OCI-LY3 (cell line): ENCODE results near the gene DNAL1.
"Not testable (repeated sequence)": the region's sequence is repeated elsewhere in the genome, so short reads cannot be mapped to it uniquely, and the experiment has no call there.

ENCODE experiments used
- H2AFZ ChIP-seq: fragments of 200-600, 300-600 bp; shearing (Covaris generic); 2 replicates; pipeline ENCODE4 v1.6.0; 2014; ENCODE audit warnings: antibody characterized with exemption, low read depth, low read length
- H3K27ac ChIP-seq: fragments of 200-600, 300-600 bp; sonication (generic); 2 replicates; pipeline ENCODE4 v1.5.1; 2014; ENCODE audit warnings: mild to moderate bottlenecking, low read length, moderate library complexity, mixed read lengths
- H3K27me3 ChIP-seq: fragments of 200-600, 300-600 bp; sonication (generic); 2 replicates; pipeline ENCODE4 v1.6.1; 2014; ENCODE audit warnings: low read depth, low read length, mixed read lengths
- H3K36me3 ChIP-seq: fragments of 200-600, 300-600 bp; sonication (generic); replicated peaks from 2 replicates; pipeline ENCODE3; 2014; ENCODE audit warnings: low read depth, low read length, mixed read lengths
- H3K4me1 ChIP-seq: fragments of 300-600, 200-600 bp; sonication (generic); 2 replicates; pipeline ENCODE4 v1.6.1; 2014; ENCODE audit warnings: low read length, mixed read lengths
- H3K4me2 ChIP-seq: fragments of 200-600, 300-600 bp; sonication (generic); 2 replicates; pipeline ENCODE4 v1.6.1; 2014; ENCODE audit warnings: low read length, mixed read lengths
- H3K4me3 ChIP-seq: fragments of 300-600, 200-600 bp; sonication (generic); 2 replicates; pipeline ENCODE4 v1.5.1; 2014; ENCODE audit warnings: antibody characterized with exemption, mild to moderate bottlenecking, low read length, moderate library complexity
- H3K79me2 ChIP-seq: fragments of 300-600, 200-600 bp; shearing (Covaris generic); 2 replicates; pipeline ENCODE4 v1.6.1; 2014; ENCODE audit warnings: mild to moderate bottlenecking, low read length, mixed read lengths
- H3K9ac ChIP-seq: fragments of 300-600, 200-600 bp; shearing (Covaris generic); 2 replicates; pipeline ENCODE4 v1.6.0; 2014; ENCODE audit warnings: mild to moderate bottlenecking, low read length, moderate library complexity
- H3K9me3 ChIP-seq: fragments of 200-600, 300-600 bp; shearing (Covaris generic); 2 replicates; pipeline ENCODE4 v1.6.1; 2014; ENCODE audit warnings: low read length, mixed read lengths; ENCODE audit not compliant: insufficient read depth
- H4K20me1 ChIP-seq: fragments of 200-600, 300-600 bp; sonication (generic); 2 replicates; pipeline ENCODE4 v1.6.1; 2016; ENCODE audit warnings: low read length, mixed read lengths; ENCODE audit not compliant: insufficient read depth
- CTCF ChIP-seq: fragments of 200-600, 300-600 bp; sonication (generic); IDR thresholded peaks from 2 replicates; pipeline ENCODE4 v1.5.1; 2014; ENCODE audit warnings: antibody characterized with exemption, low read length, low read depth
- EZH2phosphoT487 ChIP-seq: fragments of 200-600 bp; shearing (Covaris generic); IDR thresholded peaks from 2 replicates; pipeline ENCODE4 v1.6.1; 2018; ENCODE audit warnings: antibody characterized with exemption, mixed run types, low read depth

The DNAL1 gene

DNA sequence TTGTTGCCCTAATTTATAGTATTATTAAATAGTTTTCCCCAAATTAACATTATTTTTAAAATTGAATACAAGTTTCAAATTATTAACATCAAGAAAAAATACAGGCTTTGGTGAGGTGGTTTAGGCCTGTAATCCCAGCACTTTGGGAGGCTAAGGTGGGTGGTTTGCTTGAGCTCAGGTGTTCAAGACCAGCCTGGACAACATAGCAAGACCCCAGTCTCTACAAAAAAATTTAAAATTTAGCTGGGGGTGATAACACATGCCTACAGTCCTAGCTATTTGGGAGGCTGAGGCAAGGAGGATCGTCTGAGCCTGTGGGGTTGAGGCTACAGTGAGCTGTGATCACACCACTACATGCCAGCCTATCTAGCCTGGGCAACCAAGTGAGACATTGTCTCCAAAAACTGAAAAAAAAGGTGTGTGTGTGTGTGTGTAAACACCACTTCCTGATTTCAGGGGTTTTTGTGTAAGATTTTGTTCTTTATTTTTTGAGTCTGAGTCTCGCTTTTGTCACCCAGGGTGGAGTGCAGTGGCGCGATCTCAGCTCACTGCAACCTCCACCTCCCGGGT, 3.9 kb upstream of the DNAL1 start:
- no peaks in the 10 kb centered on the region for H3K79me2 ChIP-seq
- H3K4me1 ChIP-seq = peaks cover 9% of the 10 kb centered on the region
- no peak overlapping the region for H3K9ac ChIP-seq
- H3K27ac ChIP-seq = no peak overlapping the region
- no peak overlapping the region for H3K4me2 ChIP-seq
- TF ChIP-seq EZH2phosphoT487 = no peak
- no peak for TF ChIP-seq CTCF
- H3K27me3 ChIP-seq = peaks cover 6% of the 10 kb centered on the region; the same call in 1 of the 2 replicates
- no peaks in the 10 kb centered on the region for H3K36me3 ChIP-seq
- H2AFZ ChIP-seq = no peak overlapping the region
- H3K4me3 ChIP-seq = no peak overlapping the region
- H4K20me1 ChIP-seq = no peaks in the 10 kb centered on the region
- no peaks in the 10 kb centered on the region for H3K9me3 ChIP-seq

GRCh38 chr14:73645248-73645610, 443 bp downstream of the DNAL1 start:
- no peaks in the 10 kb centered on the region for H3K27me3 ChIP-seq
- TF ChIP-seq CTCF = no peak
- TF ChIP-seq EZH2phosphoT487 = no peak
- H4K20me1 ChIP-seq = no peaks in the 10 kb centered on the region
- peak overlapping the region; percentile 95 for H3K4me3 ChIP-seq
- H3K9ac ChIP-seq = peak overlapping the region; percentile 92
- peaks cover 10% of the 10 kb centered on the region for H3K4me1 ChIP-seq
- H3K36me3 ChIP-seq = no peaks in the 10 kb centered on the region
- no peaks in the 10 kb centered on the region for H3K79me2 ChIP-seq
- H3K27ac ChIP-seq = no peak overlapping the region
- peak overlapping the region; percentile 86 for H3K4me2 ChIP-seq
- no peaks in the 10 kb centered on the region for H3K9me3 ChIP-seq
- peak overlapping the region; percentile 96 for H2AFZ ChIP-seq

DNA sequence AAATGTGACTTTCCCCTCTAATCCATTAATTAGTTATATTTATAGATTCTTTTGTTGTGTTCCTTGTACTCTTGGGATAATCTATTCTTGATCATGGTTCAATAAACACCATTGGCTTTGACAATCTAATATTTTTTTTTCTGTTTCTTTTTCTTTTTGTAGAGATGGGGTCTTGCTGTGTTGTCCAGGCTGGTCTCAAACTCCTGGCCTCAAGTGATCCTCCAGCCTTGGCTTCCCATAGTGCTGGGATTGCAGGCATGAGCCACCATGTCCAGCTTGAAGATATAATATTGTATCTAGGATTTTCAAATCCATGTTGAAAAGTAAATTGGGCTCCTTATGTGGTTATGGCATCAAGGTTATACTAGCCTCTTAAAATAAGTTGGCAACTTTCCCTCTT, 6.2 kb downstream of the DNAL1 start:
- no peak overlapping the region for H3K4me3 ChIP-seq
- TF ChIP-seq CTCF (no peak), EZH2phosphoT487 (no peak)
- no peak overlapping the region for H3K9ac ChIP-seq
- no peaks in the 10 kb centered on the region for H3K9me3 ChIP-seq
- H3K27me3 ChIP-seq = no peaks in the 10 kb centered on the region
- H3K4me2 ChIP-seq = no peak overlapping the region
- H3K4me1 ChIP-seq = no peaks in the 10 kb centered on the region
- H4K20me1 ChIP-seq = no peaks in the 10 kb centered on the region
- H3K36me3 ChIP-seq = no peaks in the 10 kb centered on the region
- H3K79me2 ChIP-seq = no peaks in the 10 kb centered on the region
- no peak overlapping the region for H2AFZ ChIP-seq
- H3K27ac ChIP-seq = no peak overlapping the region

GRCh38 chr14:73655851-73656250, 11.1 kb downstream of the DNAL1 start:
- Histone ChIP-seq H3K4me2 (no peak overlapping the region), H3K4me3 (no peak overlapping the region), H3K27me3 (no peaks in the 10 kb centered on the region), H3K27ac (no peak overlapping the region), H3K9ac (no peak overlapping the region), H3K9me3 (no peaks in the 10 kb centered on the region), H3K79me2 (no peaks in the 10 kb centered on the region), H3K4me1 (no peaks in the 10 kb centered on the region), H4K20me1 (no peaks in the 10 kb centered on the region), H2AFZ (no peak overlapping the region), H3K36me3 (no peaks in the 10 kb centered on the region)
- no peak for TF ChIP-seq CTCF
- TF ChIP-seq EZH2phosphoT487 = no peak

DNA sequence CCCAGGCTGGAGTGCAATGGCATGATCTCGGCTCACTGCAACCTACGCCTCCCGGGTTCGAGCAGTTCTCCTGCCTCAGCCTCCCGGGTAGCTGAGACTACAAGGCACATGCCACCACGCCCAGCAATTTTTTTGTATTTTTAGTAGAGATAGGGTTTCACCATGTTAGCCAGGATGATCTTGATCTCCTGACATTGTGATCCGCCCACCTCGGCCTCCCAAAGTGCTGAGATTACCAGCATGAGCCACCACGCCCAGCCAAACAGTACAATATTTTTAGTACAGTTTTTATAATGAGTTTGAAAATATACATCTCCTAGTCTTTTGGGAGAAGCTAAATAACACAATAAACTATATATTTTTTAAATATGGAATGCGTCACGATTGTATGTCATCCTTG, 14.4 kb downstream of the DNAL1 start:
- not testable (repeated sequence) for H3K79me2 ChIP-seq, H3K9ac ChIP-seq, H3K4me1 ChIP-seq, H3K4me3 ChIP-seq, H3K36me3 ChIP-seq, H3K9me3 ChIP-seq, H2AFZ ChIP-seq, H3K27ac ChIP-seq, H3K4me2 ChIP-seq, H4K20me1 ChIP-seq, H3K27me3 ChIP-seq
